Endometrial microvascular endothelial cells (primary cell): ENCODE measurements around the gene IMMP2L. TPM values are rescaled to one million over a fixed set of nuclear protein-coding genes. Genes with fewer than 3 reads are reported as not detected.

ENCODE experiments used
- in situ Hi-C: cut with HindIII; loops from 2 replicates; pipeline ENCODE4 v1.10.0; 2017; ENCODE audit warnings: low sequenced_read_pairs, low pct_unique_long_range_greater_than_20kb; ENCODE audit errors: inconsistent ontology term
- total RNA-seq: library from RNA; depleted of rRNA; stranded (reverse); fragments of >200 nt; gene quantifications from one replicate; pipeline ENCODE4 v1.2.3, GENCODE V29; 2015; ENCODE audit errors: inconsistent ontology term

Gene IMMP2L
- total RNA-seq, 1 donor from 2014 or later: 1.6 TPM

DNA sequence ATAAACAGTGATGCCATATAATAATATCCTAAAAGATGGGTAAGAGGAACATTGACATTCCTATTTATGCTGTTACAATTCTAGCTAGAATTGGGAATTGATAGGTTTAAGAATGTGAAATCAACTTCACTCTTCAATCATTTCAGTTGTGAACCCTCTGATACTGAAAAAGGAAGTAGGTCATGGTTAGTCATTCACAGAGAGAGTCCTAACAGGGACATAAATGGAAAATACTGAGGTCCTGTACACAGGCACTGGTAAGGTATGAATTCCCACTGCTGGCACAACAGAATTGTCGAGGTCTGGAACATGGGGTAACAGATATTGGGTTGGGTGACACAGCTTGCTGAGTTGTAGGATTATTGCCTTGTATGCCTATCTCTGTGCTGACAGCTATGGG, 760.8 kb downstream of the IMMP2L start:
- in situ Hi-C loops: no loop called here

- in situ Hi-C loops: no loop called here
Measured at GRCh38 chr7:110800984-110801383, 761.3 kb downstream of the IMMP2L start.

DNA sequence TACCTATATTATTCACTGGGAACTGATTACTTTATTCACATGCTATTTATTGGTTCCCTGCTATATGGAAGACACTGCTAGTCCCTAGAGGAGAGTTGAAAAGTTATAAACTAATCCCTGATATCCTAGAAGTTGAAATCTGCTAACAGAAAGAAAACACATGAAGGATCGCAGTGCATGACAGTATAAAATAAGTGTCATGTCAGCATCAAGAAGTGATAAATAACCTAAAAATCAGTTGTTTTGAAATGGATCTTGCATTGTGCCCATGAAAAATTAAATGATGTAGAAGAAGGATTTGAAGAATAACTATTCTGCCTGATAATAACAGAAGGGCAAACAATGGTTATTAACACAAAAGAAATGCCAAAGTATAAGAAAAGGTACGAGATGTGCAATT, 764.6 kb downstream of the IMMP2L start:
- in situ Hi-C loops: no loop called here

DNA sequence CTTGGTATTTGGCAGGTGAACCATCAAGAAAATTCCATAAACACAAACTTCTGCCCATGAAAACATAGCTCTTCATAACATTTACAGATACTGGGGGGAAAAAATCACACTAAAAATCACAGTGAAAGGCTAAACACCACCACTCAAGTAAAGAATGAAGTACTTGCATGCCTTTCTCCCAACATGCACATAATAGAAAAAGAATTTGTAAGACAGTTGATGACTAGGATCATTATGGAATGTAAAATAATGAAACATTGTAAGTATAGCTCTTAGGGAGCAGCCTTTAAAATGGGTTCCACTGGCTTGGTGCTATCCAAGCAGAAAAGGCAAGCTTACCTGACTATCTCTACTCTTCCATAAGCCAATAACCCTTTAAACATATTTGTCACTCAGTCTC, 771.3 kb downstream of the IMMP2L start:
- in situ Hi-C loops: no loop called here

GRCh38 chr7:110786328-110786965, 775.8 kb downstream of the IMMP2L start:
- in situ Hi-C loops: no loop called here

GRCh38 chr7:110784749-110785148, 777.5 kb downstream of the IMMP2L start:
- in situ Hi-C loops: no loop called here

DNA sequence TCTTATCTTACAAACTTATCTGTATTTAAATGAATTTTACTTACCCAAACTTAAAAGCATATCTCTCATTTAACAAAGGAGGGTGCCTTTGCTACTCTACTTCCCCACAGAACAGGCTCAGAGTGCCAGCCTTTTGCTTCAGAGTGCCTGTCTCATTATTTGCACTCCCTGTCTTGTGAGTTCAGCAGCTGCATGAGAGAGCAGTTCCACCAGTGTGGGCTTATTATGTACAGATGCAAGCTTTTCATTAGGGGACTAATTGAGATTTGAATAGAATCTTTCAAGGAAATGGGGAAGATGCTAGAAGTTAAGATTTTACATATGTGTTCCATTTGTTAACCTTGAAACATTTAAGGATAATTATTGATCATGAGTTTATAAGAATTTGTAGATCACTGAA, 781.6 kb downstream of the IMMP2L start:
- in situ Hi-C loops: no loop called here

DNA sequence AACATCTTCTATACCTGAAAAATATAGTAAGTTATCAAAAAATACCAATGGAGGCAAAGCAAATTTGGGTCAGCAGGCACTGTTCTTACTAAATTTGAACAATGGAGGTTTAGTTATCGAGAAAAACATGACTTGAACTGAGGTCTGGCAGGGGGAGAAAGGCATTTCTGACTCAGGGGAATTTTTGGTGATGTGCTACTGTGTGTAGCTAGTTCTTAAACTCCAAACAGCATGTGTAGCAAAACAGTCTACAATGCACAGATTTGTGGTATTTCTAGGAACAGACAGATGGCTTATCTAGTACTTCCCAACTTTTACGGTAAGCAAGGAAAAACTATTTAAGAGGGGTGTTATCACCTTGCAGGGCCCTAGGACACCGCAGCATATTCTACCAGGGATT, 783.0 kb downstream of the IMMP2L start:
- in situ Hi-C loops: no loop called here

GRCh38 chr7:110775046-110775445, 787.2 kb downstream of the IMMP2L start:
- in situ Hi-C loops: no loop called here

DNA sequence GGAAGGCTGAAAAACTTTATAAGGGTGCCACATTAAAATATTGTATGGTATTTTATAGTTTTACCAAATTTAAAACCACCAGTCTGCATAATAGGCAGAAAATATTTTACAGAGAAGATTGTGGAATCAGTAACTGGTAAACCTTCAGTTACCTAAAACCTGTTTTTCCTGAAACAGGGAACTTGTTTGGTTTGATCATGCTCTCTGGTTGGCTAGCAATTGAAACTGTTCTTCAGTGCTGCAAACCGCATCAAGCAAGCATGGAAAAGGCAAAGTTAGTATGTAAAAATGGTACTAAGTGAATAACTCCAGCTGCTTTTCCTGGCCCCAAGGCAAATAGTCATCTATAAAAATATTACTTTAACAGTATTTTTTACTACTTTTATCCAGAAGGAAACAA, 788.2 kb downstream of the IMMP2L start:
- in situ Hi-C loops: no loop called here

GRCh38 chr7:110772615-110773014, 789.7 kb downstream of the IMMP2L start:
- in situ Hi-C loops: no loop called here

DNA sequence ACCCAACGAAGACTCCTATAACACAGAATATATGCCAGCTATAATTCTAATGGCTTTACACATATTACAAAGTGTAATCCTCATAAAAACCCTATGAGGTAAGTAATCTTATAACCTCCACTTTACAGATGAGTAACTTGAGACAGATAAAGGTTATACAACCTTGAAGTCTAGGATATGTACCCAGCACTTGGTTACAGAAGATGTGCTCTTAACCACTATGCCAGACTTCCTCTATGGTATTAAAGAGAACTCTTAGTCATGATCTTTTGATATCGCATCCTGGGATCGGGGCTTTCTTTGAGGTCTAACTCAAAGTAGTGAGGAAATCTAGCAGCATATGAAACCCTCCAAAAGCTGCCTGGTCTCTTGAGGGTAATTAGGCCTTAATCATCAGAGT, 790.6 kb downstream of the IMMP2L start:
- in situ Hi-C loops: no loop called here

DNA sequence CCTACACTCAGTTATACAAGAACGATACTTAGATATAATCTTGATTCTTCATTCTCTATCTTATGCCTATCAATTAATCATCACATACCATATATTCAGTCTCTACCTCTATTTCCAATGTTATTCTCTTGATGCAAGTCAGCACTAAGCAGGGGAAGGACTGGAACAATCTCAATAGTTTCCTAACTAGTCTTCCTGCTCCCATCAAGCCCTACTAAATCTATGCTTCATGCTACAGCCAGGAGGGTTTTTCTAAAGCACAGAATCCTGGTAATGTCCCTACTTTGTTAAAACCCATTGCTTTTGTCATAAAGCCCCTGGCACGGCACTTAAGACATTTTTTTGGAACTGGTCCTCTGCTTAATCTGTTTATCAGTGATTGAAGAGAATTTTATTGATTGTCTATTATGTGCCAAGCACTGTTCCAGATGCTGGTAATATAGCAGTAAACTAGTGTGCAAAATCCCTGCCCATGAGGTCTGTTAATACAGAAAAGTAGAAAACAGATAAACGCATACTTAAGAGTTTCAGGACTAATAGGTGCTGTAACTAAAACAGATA, 794.7 kb downstream of the IMMP2L start:
- in situ Hi-C loops: no loop called here

DNA sequence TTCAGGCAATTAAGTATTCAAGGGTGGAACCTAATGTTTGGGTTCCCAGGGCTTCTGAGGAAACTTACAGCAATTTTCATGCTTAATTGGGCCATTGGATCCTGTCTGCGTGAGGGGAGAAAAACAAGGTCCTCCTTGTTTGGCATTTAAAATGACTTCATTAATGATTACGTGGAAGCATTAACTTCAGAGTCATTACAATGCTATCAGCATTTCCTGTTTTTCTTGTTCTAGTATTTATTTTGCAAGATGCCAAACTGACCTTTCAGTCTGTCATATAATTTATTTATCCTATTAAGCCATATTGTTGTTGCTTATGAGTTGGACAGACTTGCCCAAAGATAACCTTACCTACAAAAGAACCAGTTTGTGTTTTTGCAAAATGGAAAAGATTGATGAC, 795.4 kb downstream of the IMMP2L start:
- in situ Hi-C loops: no loop called here

DNA sequence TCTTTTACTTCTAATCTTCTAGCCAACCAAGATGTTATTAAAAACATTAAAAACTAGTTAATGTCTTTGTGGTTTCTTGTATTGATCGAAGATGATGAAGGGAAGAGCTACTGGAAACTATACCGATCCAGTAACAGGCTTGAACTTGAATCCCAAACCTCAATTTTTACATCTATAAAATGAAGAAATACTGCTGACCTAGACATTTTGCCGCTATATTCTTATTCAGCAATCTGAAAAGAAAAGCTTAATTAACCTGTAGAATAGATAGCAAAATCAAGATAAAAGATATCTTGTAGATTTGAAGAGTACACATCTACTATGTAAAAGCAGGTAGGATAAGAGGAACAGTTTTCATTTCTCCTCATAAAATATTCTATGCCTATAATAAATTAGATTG, 797.4 kb downstream of the IMMP2L start:
- in situ Hi-C loops: no loop called here

DNA sequence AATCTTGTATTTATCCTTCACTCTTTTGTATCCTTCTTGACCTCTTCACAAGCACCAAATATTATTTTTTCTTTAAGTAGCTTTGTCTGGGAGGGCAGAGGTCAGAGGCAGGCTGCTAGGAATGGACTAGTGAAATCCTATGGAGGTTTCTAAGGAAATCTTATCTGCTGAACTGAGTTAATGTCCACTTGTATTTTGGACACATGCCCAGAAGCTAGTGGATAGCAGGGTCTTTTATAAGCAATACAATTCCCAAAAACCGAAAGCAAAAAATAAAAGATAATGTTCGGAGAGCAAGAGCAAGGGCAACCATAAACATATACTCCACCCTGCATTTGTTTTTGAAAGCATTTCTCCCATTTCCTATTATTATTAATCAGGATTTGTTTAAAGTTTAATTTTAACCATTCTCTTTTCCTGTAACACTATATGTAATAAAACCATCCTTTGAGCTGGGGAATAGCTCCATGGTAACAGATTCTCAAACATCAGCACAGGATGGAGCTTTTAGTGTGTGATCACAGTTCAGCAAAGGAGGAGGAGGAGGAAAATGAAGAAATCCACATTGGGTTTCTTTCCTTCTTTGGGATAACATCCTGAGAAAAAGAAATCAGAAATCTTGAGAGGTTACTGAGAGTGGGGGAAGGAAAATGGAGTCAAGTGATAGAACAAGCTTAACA, 799.6 kb downstream of the IMMP2L start:
- in situ Hi-C loops: no loop called here

DNA sequence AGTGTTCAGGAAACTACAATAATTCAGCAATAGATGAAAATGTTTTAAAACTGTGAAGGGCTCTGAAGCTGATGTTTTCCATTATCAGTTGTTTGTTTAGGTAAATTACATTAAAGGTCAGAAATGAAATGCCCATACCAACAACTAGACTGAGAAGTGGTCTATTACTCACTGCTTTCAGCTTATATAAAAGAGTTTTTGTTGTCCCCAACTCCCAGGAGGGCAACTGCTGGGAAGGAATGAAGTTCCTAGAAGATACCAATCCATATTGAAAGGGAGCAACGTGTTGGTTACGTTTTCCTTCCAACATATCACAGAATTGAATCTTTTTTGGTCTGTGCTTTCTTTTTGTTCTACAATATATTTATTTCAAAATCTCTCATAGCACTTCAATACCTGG, 802.0 kb downstream of the IMMP2L start:
- in situ Hi-C loops: no loop called here

GRCh38 chr7:110759069-110759468, 803.2 kb downstream of the IMMP2L start:
- in situ Hi-C loops: no loop called here

- in situ Hi-C loops: no loop called here
Measured at GRCh38 chr7:110754649-110755048, 807.6 kb downstream of the IMMP2L start.

DNA sequence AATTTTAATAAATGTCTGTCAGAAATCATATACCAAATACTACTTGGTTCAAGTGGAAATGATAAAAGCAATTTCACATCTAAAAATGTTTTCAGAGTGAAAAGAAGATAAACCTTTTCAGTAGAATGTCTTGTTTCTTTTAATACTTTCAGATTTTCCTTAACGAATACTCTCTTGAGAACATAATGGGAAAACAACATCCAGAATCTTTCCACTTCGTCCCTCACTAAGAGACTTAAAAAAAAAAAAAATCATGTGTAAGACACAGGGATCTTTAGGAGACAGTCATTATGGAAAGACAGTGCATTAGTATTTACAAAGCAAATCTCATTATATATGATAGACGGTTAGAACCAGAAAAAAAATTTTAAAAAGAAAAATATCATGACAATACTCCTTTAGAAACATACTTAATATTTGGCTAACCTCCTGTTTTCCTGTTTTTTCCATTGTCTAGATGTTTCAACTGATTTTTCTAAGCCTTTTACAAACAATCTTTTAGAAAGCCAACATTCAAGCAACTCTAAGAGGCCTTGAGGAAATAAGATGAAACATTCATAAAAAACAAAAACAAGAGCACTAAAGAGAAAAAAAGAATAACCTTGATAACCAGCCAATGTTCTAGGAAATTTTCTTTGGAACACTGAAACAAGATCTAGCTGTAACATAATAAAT, 811.2 kb downstream of the IMMP2L start:
- in situ Hi-C loops: no loop called here
